Activated CD8-positive, alpha-beta T cell treated with anti-CD3 and anti-CD28 coated beads, Interleukin-2, amount 10 ng/mL, durations not matched to agents 7 days and 5 days (primary cell): ENCODE results near the gene C1QTNF8. TPM values are rescaled to one million over a fixed set of nuclear protein-coding genes. Genes with fewer than 3 reads are reported as not detected.

Experiments used
- ATAC-seq: fragments of 150-1000 bp; cut with Tn5 transposase; one replicate; pipeline ENCODE4 v1.10.0; 2021; ENCODE audit warnings: moderate library complexity
- CTCF ChIA-PET: fragments of 350-600 bp; sonication (Branson Sonifier 250); formaldehyde crosslinking; loops from one replicate; lab custom pipeline; 2021; ENCODE audit warnings: antibody characterized with exemption; lab: Charles Lee
- POLR2A ChIA-PET: fragments of 350-600 bp; sonication (Branson Sonifier 250); formaldehyde crosslinking; loops from one replicate; lab custom pipeline; 2021; ENCODE audit warnings: antibody characterized with exemption; lab: Charles Lee
- DNase-seq: peaks from one replicate; pipeline ENCODE4 v3.0.0-alpha.2; 2020
- H3K27ac Mint-ChIP-seq: one replicate; pipeline ENCODE4 v1.8.0; 2021; ENCODE audit warnings: mild to moderate bottlenecking, mixed read lengths
- H3K27me3 Mint-ChIP-seq: one replicate; pipeline ENCODE4 v1.8.0; 2021; ENCODE audit warnings: low read depth, mixed read lengths
- H3K36me3 Mint-ChIP-seq: one replicate; pipeline ENCODE4 v1.8.0; 2021; ENCODE audit warnings: low read depth, mixed read lengths
- H3K4me1 Mint-ChIP-seq: one replicate; pipeline ENCODE4 v1.8.0; 2021; ENCODE audit warnings: low read depth, mixed read lengths
- H3K4me3 Mint-ChIP-seq: one replicate; pipeline ENCODE4 v1.8.0; 2021; ENCODE audit warnings: mild to moderate bottlenecking, mixed read lengths
- H3K9me3 Mint-ChIP-seq: one replicate; pipeline ENCODE4 v1.8.0; 2022; ENCODE audit warnings: mixed read lengths; ENCODE audit not compliant: insufficient read depth
- total RNA-seq, 2 experiments: library from RNA; stranded (reverse); gene quantifications; one replicate each; pipeline ENCODE4 v1.2.3, GENCODE V29; 2021

Gene C1QTNF8
- total RNA-seq, 2 experiments from 2014 or later: not detected

DNA sequence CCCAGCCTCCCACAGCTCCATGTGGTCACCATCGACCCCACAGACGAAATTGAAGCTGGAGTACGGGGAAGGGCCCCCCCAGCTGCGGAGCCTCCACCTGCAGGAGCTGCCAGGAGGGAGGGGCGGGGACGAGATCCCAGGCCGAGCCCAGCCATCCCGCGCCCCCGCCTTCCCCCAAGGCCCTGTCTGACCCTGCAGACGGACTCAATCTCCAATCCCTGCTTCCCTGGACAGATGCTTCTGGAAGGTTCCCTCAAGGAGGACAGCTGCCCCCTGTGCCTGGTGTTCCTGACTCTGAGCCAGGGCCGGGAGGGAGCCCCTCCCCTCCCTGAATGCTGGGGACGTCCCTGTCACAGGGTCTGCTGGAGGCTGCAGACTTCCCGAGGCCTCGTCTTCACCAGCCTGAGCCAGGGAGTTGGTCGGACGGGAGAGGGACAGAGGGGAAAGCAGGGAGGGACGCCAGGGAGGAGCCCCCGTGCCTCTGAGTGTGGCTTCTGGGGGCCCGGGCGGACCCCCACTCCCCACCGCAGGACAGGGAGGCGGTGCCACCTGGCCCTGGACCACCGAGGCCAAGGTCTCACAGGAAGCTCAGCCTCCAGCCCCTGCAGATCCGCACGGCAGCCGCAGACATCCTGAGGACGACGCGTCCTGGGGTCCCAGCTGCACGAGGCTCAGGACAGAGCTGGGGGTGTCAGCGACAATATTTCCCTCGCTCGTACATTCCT lies 21.3 kb upstream of the C1QTNF8 start:
- Mint-ChIP-seq H3K27me3 (no peaks in the 10 kb centered on the region), H3K9me3 (no peaks in the 10 kb centered on the region), H3K27ac (no peak overlapping the region), H3K4me3 (no peak overlapping the region), H3K36me3 (no peaks in the 10 kb centered on the region), H3K4me1 (no peaks in the 10 kb centered on the region)
- ChIA-PET CTCF (no interaction called here), POLR2A (interaction anchor here (0.6 kb wide), 1 partner anchor 9 kb away, joined by 3 read pairs; no protein-coding TSS in a partner anchor)
- DNase-seq (no peak), ATAC-seq (no peak)

DNA sequence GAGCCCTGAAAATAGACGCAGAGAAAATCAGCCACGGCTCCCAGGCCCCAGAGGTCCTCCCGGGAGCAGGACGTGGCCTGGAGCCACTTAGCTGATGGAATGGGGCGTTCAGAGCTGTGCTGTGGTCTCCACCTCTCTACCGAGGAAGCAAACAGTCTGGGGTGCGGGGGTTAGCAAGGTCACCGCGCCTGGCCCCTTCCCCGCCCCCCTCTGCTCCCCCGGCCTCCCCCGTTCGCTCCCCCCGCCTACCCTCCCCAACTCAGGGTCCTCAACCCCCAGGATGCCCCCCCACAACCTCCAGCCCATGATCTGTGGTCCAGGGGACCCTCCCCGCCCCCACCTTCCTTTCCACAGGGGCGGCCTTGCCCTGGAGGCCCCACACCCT lies 20.6 kb upstream of the C1QTNF8 start:
- no peaks in the 10 kb centered on the region for H3K9me3 Mint-ChIP-seq
- ChIA-PET POLR2A (interaction anchor here (0.6 kb wide), 1 partner anchor 9 kb away, joined by 3 read pairs; no protein-coding TSS in a partner anchor), CTCF (no interaction called here)
- H3K27me3 Mint-ChIP-seq: no peaks in the 10 kb centered on the region
- DNase-seq (no peak), ATAC-seq (no peak)
- no peak overlapping the region for H3K4me3 Mint-ChIP-seq
- H3K36me3 Mint-ChIP-seq: no peaks in the 10 kb centered on the region
- H3K4me1 Mint-ChIP-seq: no peaks in the 10 kb centered on the region
- H3K27ac Mint-ChIP-seq: no peak overlapping the region

DNA sequence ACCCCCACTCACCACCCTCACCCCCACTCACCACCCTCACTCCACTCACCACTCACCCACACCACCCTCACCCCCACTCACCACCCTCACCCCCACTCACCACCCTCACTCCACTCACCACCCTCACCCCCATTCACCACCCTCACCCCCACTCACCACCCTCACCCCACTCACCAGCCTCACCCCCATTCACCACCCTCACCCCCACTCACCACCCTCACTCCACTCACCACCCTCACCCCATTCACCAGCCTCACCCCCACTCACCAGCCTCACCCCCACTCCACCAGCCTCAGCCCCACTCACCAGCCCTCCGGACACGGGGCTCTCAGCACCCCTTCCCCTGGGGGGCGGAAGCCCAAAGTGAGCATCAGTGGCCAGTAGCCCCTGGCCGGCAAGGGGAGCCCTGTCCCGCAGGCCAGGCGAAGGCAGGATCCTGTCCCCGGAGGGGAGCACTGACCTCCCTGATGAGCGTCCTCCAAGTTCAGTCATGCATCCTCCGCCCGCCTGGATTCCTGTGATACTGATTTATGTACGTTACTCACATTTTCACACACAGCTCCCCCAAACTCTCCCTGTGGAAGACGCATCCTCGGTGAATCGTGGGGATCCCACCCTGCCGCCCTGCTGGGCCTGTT lies 18.0 kb upstream of the C1QTNF8 start:
- CTCF ChIA-PET: no interaction called here

DNA sequence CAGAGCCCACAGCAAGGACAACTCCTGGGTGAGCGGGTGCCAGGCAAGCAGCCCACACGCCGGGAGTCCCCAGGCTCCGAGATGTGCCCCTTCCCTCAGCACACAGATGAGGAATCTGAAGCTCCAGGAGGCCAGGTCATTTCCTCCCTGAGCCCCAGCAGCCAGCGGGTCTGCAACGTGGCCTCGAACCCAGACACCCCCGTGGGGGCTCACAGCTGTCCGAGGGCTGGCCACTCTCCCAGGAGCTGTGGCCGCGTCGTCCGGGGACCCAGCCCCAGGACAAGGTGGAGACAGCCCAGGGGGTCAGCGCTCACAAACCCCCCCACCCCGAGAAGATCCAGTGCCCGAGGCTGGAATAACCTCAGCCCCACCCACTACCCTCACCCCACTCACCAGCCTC lies 17.4 kb upstream of the C1QTNF8 start:
- no peaks in the 10 kb centered on the region for H3K36me3 Mint-ChIP-seq
- CTCF ChIA-PET: no interaction called here
- H3K27ac Mint-ChIP-seq: no peak overlapping the region

More for the DNA sequence above, 18.0 kb upstream of the C1QTNF8 start:
- H3K27ac Mint-ChIP-seq: no peak overlapping the region
- H3K36me3 Mint-ChIP-seq: no peaks in the 10 kb centered on the region
- no peak overlapping the region for H3K4me3 Mint-ChIP-seq
- no peaks in the 10 kb centered on the region for H3K27me3 Mint-ChIP-seq
- H3K4me1 Mint-ChIP-seq: no peaks in the 10 kb centered on the region
- ATAC-seq (no peak), DNase-seq (no peak)
- POLR2A ChIA-PET: no interaction called here
- H3K9me3 Mint-ChIP-seq: no peaks in the 10 kb centered on the region

DNA sequence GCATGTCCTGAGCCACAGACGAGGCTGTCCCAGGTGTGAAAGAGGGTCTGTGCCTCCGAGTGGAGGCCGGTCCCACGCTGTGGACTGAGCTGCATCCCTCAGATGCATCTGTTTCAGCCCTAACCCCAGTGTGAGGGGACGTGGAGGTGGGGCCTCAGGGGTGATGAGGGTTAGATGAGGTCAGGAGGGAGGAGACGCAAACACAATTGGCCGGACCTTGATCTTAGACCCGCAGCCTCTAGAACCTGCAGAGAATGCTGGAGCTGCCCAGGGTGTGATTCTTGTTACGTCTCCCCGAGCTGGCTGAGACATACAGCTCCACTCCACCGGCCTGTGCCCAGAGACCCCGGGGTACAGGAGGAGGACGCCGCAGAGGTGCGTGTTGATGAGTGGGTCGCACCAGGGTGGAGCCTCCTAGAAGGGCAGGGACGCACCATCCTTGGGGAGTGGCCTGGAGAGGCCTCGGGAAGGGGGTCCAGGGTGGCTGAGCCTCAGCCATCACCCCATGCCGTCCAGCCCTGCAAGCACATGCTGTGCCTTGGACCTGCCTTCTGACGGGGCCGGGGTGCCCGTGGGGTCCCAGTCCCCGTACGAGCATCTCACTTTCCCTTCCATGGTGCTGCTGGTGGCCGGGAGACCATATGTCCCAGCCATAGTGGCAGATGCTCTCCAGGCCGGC lies 16.6 kb upstream of the C1QTNF8 start:
- Mint-ChIP-seq H3K4me3 (no peak overlapping the region), H3K4me1 (no peaks in the 10 kb centered on the region), H3K27me3 (no peaks in the 10 kb centered on the region), H3K27ac (no peak overlapping the region), H3K36me3 (no peaks in the 10 kb centered on the region), H3K9me3 (no peaks in the 10 kb centered on the region)
- POLR2A ChIA-PET: no interaction called here
- ATAC-seq (no peak), DNase-seq (no peak)
- CTCF ChIA-PET: no interaction called here

More for the DNA sequence above, 17.4 kb upstream of the C1QTNF8 start:
- Mint-ChIP-seq H3K27me3 (no peaks in the 10 kb centered on the region), H3K4me1 (no peaks in the 10 kb centered on the region), H3K4me3 (no peak overlapping the region), H3K9me3 (no peaks in the 10 kb centered on the region)
- no peak for ATAC-seq
- POLR2A ChIA-PET: no interaction called here
- no peak for DNase-seq

DNA sequence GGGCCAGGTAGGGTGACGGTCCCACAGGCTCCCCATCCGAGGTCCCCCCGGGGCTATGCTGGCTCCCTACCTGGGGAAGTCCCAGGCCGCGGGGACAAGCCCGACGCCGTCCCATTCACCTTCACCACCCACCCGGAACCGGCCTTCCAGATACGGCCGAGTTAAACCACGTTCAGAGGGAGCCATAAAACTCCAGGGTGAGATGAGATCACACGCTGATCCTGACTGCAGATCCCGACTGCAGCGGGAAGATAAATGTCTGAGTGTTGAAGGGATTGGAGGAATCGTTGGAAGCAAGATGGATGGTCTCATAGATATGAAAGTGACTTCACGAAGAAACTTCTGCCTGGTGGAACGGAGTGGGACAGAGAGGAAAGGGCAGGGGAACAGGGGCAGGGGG lies 13.6 kb upstream of the C1QTNF8 start:
- POLR2A ChIA-PET: no interaction called here
- Mint-ChIP-seq H3K27ac (no peak overlapping the region), H3K4me1 (no peaks in the 10 kb centered on the region), H3K4me3 (no peak overlapping the region), H3K36me3 (no peaks in the 10 kb centered on the region), H3K9me3 (no peaks in the 10 kb centered on the region), H3K27me3 (no peaks in the 10 kb centered on the region)
- ATAC-seq: no peak
- CTCF ChIA-PET: no interaction called here
- no peak for DNase-seq

DNA sequence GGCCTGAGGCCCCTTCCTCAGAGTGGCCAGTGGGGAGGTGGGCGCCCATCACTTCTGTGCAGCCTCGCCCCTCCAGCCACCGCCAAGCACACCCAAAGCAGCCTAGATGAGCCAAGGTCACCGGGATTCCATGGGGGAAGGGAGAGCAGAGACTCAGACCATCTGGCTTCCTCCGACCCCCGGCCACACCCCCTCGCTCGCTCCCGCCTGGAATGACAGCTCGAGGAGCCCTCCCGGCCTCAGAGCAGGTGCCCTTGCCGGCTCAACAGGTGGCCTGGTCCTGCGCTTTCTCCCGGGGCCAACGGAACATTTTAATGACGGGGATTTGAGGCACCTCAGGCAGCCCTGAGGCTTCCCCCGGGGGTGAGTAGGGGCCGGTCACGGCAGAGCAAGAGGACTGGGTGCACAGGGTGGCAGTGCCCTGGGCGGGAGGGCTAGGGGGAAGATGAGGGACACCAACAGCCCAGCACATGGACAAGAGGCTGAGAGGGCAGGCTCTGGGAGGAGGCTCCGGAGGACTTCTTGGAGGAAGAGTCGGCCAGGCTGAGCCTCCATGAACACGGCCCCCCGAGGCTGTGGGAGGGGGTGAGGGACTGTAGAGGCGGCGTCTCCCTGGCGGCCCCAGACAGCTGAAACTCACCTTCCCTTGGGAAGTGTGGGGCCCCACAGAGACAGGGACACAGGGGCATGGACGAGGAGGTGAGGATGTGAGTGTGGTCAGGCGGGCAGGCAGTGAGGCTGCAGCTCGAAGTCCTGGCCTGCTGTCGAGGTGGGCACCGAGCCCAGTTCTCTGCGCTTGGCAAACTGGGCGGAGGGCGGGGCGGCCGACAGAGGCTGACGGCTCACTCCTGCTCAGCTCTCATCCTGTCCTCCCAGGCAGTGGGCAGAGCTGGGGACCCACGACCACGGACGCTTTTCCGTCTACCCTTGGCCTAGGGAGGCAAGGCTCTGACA lies 12.5 kb upstream of the C1QTNF8 start:
- Mint-ChIP-seq H3K36me3 (no peaks in the 10 kb centered on the region), H3K4me3 (no peak overlapping the region), H3K27me3 (no peaks in the 10 kb centered on the region), H3K4me1 (no peaks in the 10 kb centered on the region), H3K27ac (no peak overlapping the region), H3K9me3 (no peaks in the 10 kb centered on the region)
- ChIA-PET POLR2A (interaction anchor here (0.5 kb wide), 2 partner anchors 8 to 70 kb away, joined by 3 read pairs; no protein-coding TSS in a partner anchor), CTCF (no interaction called here)
- ATAC-seq (no peak), DNase-seq (no peak)

DNA sequence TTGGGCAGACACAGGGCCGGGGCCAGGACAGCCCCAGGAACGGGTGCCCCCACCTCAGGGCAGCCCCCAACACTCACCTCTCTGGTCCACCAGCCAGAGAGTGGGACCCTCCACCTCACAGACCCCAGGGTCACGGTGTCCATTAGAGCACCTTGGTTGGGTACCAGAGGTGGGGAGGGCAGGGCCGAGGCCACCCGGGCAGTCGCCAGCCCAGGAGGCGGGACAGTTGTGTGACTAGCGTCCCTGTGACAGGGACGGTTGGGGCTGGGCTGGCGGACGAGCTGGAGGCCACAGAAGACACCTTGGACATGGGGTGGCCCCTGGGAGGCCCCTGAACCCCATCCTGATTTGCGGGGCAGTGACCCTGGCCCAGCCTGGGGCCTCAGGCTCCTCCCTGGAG lies 11.7 kb upstream of the C1QTNF8 start:
- POLR2A ChIA-PET: interaction anchor here (0.5 kb wide), 2 partner anchors 9 to 71 kb away, joined by 3 read pairs; no protein-coding TSS in a partner anchor

DNA sequence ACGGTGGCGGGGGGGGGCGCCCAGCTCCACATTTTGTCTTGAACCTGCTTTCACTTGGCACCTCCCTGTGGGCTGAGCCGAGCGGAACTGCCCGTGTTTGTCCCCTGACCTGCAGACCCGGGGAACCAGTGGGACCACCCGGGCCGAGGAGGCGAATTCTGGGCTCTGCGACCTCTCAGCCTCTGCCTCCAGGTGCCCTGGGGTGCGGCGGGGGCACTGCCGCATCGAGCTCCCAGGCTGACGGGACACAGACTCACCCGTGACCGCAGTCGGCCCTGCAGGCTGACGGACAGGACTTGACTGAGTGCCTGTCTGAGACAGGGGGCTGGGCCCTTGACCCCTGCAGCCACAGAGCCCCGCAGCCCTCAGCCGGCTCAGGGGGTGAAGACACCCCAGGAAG lies 11.1 kb upstream of the C1QTNF8 start:
- H3K4me3 Mint-ChIP-seq: no peak overlapping the region
- H3K27me3 Mint-ChIP-seq: no peaks in the 10 kb centered on the region
- ChIA-PET CTCF (interaction anchor here (0.7 kb wide), 1 partner anchor 386 kb away, joined by 3 read pairs; the partner anchor contains the start of gene TELO2), POLR2A (no interaction called here)
- no peaks in the 10 kb centered on the region for H3K4me1 Mint-ChIP-seq
- no peaks in the 10 kb centered on the region for H3K9me3 Mint-ChIP-seq
- ATAC-seq (no peak), DNase-seq (no peak)
- no peaks in the 10 kb centered on the region for H3K36me3 Mint-ChIP-seq
- no peak overlapping the region for H3K27ac Mint-ChIP-seq

More for the DNA sequence above, 11.7 kb upstream of the C1QTNF8 start:
- DNase-seq: no peak
- Mint-ChIP-seq H3K27ac (no peak overlapping the region), H3K4me1 (no peaks in the 10 kb centered on the region), H3K36me3 (no peaks in the 10 kb centered on the region), H3K9me3 (no peaks in the 10 kb centered on the region), H3K27me3 (no peaks in the 10 kb centered on the region), H3K4me3 (no peak overlapping the region)
- CTCF ChIA-PET: interaction anchor here (0.7 kb wide), 1 partner anchor 386 kb away, joined by 3 read pairs; the partner anchor contains the start of gene TELO2
- ATAC-seq: no peak

DNA sequence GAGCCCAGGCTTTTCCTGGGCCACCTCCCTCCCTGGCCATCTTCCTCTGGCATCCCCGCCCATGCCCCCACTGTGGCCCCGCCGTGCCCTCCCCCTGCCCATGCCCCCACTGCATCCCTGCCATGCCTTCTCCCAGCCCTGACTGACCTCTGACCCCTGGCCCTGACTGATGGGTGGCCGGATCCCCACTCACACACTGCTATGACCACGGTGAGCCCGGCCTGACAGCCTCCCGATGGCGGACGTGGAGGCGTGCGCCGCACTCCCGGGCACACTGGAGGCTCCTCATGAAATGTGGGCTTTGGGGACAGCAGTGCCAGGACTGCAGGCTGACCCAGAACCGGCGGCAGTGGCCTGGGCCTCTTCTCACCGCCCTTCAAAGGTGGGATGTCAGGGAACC lies 10.6 kb upstream of the C1QTNF8 start:
- CTCF ChIA-PET: no interaction called here
- ATAC-seq (no peak), DNase-seq (no peak)
- H3K9me3 Mint-ChIP-seq: no peaks in the 10 kb centered on the region
- H3K27ac Mint-ChIP-seq: no peak overlapping the region
- POLR2A ChIA-PET: no interaction called here
- H3K36me3 Mint-ChIP-seq: no peaks in the 10 kb centered on the region
- H3K4me3 Mint-ChIP-seq: no peak overlapping the region
- no peaks in the 10 kb centered on the region for H3K4me1 Mint-ChIP-seq
- H3K27me3 Mint-ChIP-seq: no peaks in the 10 kb centered on the region

DNA sequence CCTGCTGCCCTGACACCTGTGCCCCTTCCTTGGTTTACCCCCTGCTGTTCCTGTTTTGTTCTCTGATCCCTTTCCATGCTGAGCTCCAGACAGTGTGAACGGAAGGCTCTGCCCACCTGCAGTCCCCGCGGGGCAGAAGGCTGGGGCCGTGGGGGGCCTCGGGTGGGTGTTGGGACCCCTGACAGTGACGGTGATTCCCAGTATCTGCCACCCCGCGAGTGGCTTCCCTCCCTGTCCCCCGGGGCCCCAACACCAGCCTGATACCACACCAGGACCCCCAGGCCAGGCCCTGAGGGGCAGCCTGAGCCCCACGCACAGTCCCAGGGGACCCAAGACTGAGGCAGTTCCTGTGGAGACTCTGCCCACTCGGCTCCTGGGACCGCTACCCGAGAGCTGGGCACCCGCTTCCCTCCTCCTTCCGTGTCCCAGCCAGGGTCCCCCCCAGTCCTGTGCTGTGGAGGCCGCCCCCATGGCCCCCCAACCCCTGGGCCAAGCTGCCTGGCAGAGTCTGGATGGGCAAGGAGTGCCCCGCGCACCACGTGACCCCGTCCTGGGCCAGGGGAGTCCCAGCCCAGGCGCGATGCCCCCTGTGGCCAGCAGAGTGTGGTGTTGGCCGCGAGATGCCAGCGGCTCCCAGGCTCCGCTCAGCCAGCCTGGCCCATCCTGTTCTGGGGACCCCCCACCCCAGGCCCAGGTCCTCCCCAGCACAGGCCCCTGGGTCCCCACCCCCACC lies 10.0 kb upstream of the C1QTNF8 start:
- ChIA-PET POLR2A (no interaction called here), CTCF (no interaction called here)
- no peaks in the 10 kb centered on the region for H3K27me3 Mint-ChIP-seq
- no peak overlapping the region for H3K27ac Mint-ChIP-seq
- H3K36me3 Mint-ChIP-seq: no peaks in the 10 kb centered on the region
- DNase-seq: peak; percentile 41
- no peak overlapping the region for H3K4me3 Mint-ChIP-seq
- H3K9me3 Mint-ChIP-seq: no peaks in the 10 kb centered on the region
- peak; percentile 45 for ATAC-seq
- H3K4me1 Mint-ChIP-seq: no peaks in the 10 kb centered on the region
